Mesodermal cell (in vitro differentiated cells): ENCODE data around the gene PEX26.

Experiments used
- H3K27ac ChIP-seq: 2 replicates; pipeline ENCODE4 v1.7.0; 2013; ENCODE audit warnings: mild to moderate bottlenecking, low read depth, low read length, moderate library complexity; ENCODE audit not compliant: severe bottlenecking
- H3K36me3 ChIP-seq: 2 replicates; pipeline ENCODE4 v1.7.1; 2013; ENCODE audit warnings: mild to moderate bottlenecking, low read length, moderate library complexity; ENCODE audit not compliant: control insufficient read depth, insufficient read depth
- H3K4me1 ChIP-seq: one replicate; pipeline ENCODE4 v1.7.1; 2013; ENCODE audit warnings: mild to moderate bottlenecking, low read length; ENCODE audit not compliant: insufficient read depth, control insufficient read depth, poor library complexity, severe bottlenecking
- H3K4me3 ChIP-seq: 2 replicates; pipeline ENCODE4 v1.7.0; 2013; ENCODE audit warnings: low read length, control low read depth, mild to moderate bottlenecking; ENCODE audit not compliant: insufficient read depth, poor library complexity, severe bottlenecking; ENCODE audit errors: extremely low read depth
- H3K9me3 ChIP-seq: 2 replicates; pipeline ENCODE4 v1.7.1; 2013; ENCODE audit warnings: mild to moderate bottlenecking, low read length, moderate library complexity; ENCODE audit not compliant: control insufficient read depth
- WGBS, 2 experiments: methylation state at CpG; one replicate each; pipeline ENCODE4 v1.1.5; 2013; ENCODE audit warnings: missing lambda C conversion rate in 2 of 2; ENCODE audit not compliant: insufficient coverage in 2 of 2; 5-methylcytosine and 5-hydroxymethylcytosine counted together

The PEX26 gene

DNA sequence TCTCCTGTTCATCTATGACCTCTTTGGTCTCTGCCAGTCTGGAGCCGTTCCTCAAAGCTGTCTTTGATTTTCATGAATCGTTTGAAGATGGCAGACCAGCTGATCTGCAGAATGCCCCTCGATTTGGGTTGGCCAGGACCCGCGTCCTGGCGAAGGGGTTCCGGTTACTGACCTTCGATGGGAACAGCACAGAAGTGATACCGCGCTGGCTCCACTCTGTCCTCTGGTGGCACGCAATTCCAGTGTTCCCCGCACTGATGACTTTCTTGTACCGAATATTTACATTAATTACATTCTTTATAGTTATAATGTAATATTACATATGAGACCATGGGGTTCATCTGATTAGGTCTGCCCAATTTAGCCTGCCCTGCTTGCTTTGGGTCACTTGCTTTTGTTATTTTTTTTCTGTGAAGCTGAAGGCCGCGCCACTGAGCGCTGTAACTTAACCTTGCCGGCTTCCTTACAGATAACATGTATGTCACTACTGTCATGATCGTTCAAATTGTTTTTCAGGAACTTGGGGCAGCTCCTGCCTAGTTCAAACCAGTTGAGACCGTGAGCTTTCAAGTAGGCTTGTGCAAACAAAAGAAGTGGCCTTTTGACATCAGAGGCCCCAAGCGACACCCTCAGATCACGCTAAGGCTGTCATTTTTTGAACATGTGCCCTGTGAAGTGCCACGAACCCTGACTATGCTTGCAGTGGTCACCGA lies 68.0 kb downstream of the PEX26 start:
- Histone ChIP-seq H3K9me3 (no peaks in the 10 kb centered on the region), H3K4me3 (no peak overlapping the region), H3K27ac (no peak overlapping the region), H3K4me1 (no peaks in the 10 kb centered on the region), H3K36me3 (no peaks in the 10 kb centered on the region)
- 92 to 95% methylated on average over 18 of the region's 23 CpGs for WGBS, 2 experiments

DNA sequence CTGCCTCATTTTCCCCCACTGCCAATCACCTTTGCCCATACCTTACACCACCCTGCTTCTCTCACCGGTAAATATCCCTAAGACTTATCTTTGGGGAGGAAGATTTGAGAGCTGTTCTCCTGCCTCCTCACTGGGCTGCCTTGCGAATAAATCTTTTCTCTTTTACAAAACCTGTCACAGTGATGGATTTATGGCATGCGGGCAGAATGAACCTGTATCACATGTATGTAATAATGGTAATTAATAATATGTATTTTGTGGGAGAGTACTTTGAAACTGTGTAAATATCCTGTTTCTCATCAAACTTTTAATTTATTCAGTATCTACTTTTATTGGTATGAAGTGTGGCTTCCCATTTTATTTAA lies 68.6 kb downstream of the PEX26 start:
- no peak overlapping the region for H3K27ac ChIP-seq
- 100% methylated on average over 1 of the region's 3 CpGs; no CpG with 5 or more reads in 1 of the 2 experiments for WGBS, 2 experiments
- no peak overlapping the region for H3K4me3 ChIP-seq
- H3K4me1 ChIP-seq = no peaks in the 10 kb centered on the region
- no peaks in the 10 kb centered on the region for H3K36me3 ChIP-seq
- H3K9me3 ChIP-seq = no peaks in the 10 kb centered on the region

DNA sequence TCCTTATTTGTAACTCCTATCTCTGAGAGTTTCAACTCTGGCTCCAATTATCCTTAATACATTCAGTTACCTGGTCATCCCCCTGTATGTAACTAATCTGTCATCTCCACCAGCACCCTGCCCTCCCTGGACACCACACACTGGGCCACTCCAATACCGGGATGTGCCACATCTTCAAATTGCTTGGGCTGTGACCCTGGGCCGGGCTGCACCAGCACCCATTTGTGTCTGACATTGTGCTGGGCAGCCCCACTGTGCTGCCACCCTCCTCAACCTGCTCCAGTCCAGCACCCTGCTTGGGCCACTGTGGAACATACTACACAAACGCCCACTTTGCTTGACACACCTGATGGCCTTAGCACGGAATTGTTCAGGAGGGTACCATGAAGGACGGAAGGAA lies 70.0 kb downstream of the PEX26 start:
- H3K9me3 ChIP-seq = no peaks in the 10 kb centered on the region
- H3K4me1 ChIP-seq = no peaks in the 10 kb centered on the region
- H3K4me3 ChIP-seq = no peak overlapping the region
- no peak overlapping the region for H3K27ac ChIP-seq
- WGBS, 2 experiments = 94 to 100% methylated on average over 2 to 3 of the region's 5 CpGs
- no peaks in the 10 kb centered on the region for H3K36me3 ChIP-seq

DNA sequence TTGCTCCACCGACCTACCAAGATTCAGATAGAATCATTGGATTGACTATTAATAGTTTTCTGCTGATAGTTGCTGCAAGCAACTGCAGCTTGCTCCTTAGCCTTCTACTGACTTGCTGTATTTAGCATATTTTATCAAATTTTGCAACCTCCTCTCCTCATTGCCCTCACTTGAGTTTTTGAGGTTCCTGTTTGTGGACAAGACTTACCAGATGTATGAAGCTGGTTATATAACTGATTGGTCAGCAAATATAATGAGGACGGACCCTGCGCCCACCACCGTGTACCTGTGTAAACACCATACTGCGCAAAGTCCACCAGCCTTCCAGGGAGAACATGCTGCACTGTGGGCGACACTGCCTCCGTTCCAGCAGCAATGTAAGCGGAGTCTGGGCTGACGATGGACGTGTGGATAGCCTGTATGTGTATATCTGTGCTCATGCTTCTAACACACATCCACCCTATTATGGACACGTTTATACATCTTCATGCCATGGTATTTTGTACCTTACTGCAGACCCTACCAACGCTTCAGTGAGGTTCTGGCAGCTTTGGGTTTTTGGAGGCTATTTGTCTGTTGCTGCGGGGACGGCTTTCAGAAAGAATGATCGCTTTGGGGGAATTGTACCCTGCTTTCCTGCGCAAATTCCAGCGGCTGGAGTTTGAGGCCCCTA lies 70.6 kb downstream of the PEX26 start:
- WGBS, 2 experiments = 96 to 99% methylated on average over 11 of the region's 17 CpGs
- Histone ChIP-seq H3K4me3 (no peak overlapping the region), H3K4me1 (no peaks in the 10 kb centered on the region), H3K9me3 (no peaks in the 10 kb centered on the region), H3K27ac (no peak overlapping the region), H3K36me3 (no peaks in the 10 kb centered on the region)

DNA sequence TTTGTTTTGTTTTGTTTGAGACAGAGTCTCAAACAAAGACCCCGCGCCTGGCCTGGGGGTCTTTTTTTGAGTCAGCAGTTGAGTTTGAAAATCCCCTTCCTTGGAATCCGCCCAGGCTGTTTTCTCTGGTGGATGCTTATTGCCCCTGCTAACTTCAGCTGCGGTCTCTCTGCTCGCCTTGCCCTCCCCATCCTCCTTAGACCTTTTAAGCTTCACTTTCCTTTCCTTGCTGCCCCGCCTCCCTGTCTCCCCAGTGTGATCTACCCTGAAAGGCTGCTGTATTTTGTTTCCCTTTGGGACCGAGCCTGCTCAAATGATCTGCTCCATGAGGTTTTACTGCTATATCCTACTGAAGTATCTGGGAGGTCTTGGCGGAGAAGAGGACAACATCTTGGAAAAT lies 74.7 kb downstream of the PEX26 start:
- Histone ChIP-seq H3K9me3 (no peaks in the 10 kb centered on the region), H3K27ac (no peak overlapping the region), H3K36me3 (no peaks in the 10 kb centered on the region), H3K4me1 (peaks cover 6% of the 10 kb centered on the region), H3K4me3 (no peak overlapping the region)
- WGBS, 2 experiments = 88 to 93% methylated on average over 5 to 8 of the region's 8 CpGs

DNA sequence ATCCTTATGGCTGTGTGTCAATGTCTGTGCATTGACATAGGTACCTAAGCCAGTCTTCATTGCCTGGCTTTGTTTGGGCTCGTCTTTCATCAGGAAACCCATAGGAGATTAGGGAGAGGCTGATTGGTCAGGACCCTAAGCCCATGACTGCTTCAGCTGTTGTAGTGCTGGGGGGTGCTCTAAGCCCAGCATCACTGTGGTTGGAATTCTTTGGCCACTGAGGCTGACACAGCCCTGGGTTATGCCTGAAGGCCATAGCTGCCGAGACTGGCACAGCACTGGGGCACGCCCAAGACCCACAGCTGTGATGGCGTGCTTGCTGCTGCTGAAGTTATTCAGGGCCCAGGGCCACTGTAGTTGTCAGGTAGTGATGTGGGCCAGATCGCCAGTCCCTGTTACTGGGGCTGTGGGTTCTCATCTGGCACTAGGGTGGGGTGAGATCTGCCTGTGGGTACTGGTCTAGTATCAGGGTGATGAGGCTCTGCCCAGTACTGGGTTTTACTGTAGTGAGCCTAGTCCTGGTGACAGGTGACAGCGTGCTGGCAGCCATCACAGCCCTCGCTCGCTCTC lies 77.1 kb downstream of the PEX26 start:
- Histone ChIP-seq H3K27ac (no peak overlapping the region), H3K4me3 (no peak overlapping the region), H3K4me1 (peaks cover 11% of the 10 kb centered on the region), H3K36me3 (no peaks in the 10 kb centered on the region), H3K9me3 (no peaks in the 10 kb centered on the region)
- 88 to 93% methylated on average over 5 to 8 of the region's 8 CpGs for WGBS, 2 experiments
